GM12801 (cell line): ENCODE results near the gene TBXAS1.

Experiments
- CTCF ChIP-seq: IDR thresholded peaks from one replicate; pipeline ENCODE4 v1.5.1; 2011; ENCODE audit warnings: control low read depth; ENCODE audit not compliant: insufficient read length; ENCODE audit errors: extremely low read depth

TBXAS1 gene

GRCh38 chr7:139840776-139841175 is 11.7 kb downstream of the TBXAS1 start:
- no peak for TF ChIP-seq CTCF

- TF ChIP-seq CTCF, result no peak
These were observed 13.5 kb downstream of the TBXAS1 start for GRCh38 chr7:139842401-139843210.

GRCh38 chr7:139844779-139845442 is 15.8 kb downstream of the TBXAS1 start:
- TF ChIP-seq CTCF, result no peak

GRCh38 chr7:139845443-139845805 is 16.4 kb downstream of the TBXAS1 start:
- no peak for TF ChIP-seq CTCF

- no peak for TF ChIP-seq CTCF
These were observed 17.2 kb downstream of the TBXAS1 start for GRCh38 chr7:139846297-139846696.

GRCh38 chr7:139848274-139848673 is 19.2 kb downstream of the TBXAS1 start:
- no peak for TF ChIP-seq CTCF

DNA sequence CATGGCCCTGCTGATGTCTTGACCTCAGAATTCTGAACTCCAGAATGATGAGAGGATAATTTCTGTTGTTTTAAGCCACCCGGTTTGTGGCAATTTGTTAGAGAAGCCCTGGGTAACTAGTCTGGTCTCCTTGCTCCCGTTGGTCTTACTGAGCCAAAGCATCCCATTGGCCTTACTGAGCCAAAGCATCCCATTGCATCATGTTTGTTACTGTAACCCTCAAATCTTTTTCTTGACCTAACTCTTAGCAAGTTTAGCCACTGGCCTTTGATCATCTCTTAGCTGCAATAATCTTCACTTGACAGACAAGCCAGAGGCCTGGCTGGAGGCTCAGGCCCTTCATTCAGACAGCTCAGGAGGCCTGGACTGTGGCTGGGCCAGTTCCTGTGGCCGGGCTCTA is 21.8 kb downstream of the TBXAS1 start:
- TF ChIP-seq CTCF, result no peak
